Stomach smooth muscle (tissue), 2 donors: Measurements from ENCODE around the gene SLC39A3.

Experiments used
- H3K27ac ChIP-seq: one replicate; pipeline ENCODE4 v1.7.0; 2013; ENCODE audit warnings: mild to moderate bottlenecking, low read length, inconsistent platforms
- H3K27me3 ChIP-seq, 2 donors: one replicate each; pipeline ENCODE4 v1.7.0; 2013; ENCODE audit warnings: low read length in 2 of 2; ENCODE audit not compliant: insufficient read depth in 2 of 2, control insufficient read depth in 1 of 2
- H3K36me3 ChIP-seq, 2 donors: one replicate each; pipeline ENCODE4 v1.7.0; 2013; ENCODE audit warnings: low read length in 2 of 2; ENCODE audit not compliant: control insufficient read depth in 2 of 2, insufficient read depth in 2 of 2
- H3K4me1 ChIP-seq: one replicate; pipeline ENCODE4 v1.7.0; 2013; ENCODE audit warnings: low read length; ENCODE audit not compliant: control insufficient read depth, insufficient read depth
- H3K4me3 ChIP-seq, 2 donors: one replicate each; pipeline ENCODE4 v1.7.0; 2013; ENCODE audit warnings: low read length in 2 of 2
- H3K9ac ChIP-seq, 2 donors: one replicate each; pipeline ENCODE4 v1.7.0; 2013; ENCODE audit warnings: low read length in 2 of 2, mild to moderate bottlenecking in 1 of 2
- H3K9me3 ChIP-seq, 2 donors: one replicate each; pipeline ENCODE4 v1.7.0; 2013; ENCODE audit warnings: low read length in 2 of 2; ENCODE audit not compliant: control insufficient read depth in 2 of 2
- donor health status: healthy.
- donor health status: Pancreatic carcinoma.

SLC39A3 gene

GRCh38 chr19:2767688-2768087 lies 27.9 kb upstream of the SLC39A3 start:
- Histone ChIP-seq H3K9me3 (no peaks in the 10 kb centered on the region), H3K4me1 (peaks cover 25% of the 10 kb centered on the region), H3K27me3 (no peaks in the 10 kb centered on the region), H3K36me3 (peaks cover 28 to 44% of the 10 kb centered on the region in 2 donors), H3K27ac (no peak overlapping the region), H3K9ac (no peak overlapping the region), H3K4me3 (no peak overlapping the region)

GRCh38 chr19:2766594-2767372 lies 27.0 kb upstream of the SLC39A3 start:
- Histone ChIP-seq H3K36me3 (peaks cover 38 to 49% of the 10 kb centered on the region in 2 donors), H3K9ac (no peak overlapping the region), H3K27ac (no peak overlapping the region), H3K4me1 (peaks cover 21% of the 10 kb centered on the region), H3K4me3 (no peak overlapping the region), H3K27me3 (no peaks in the 10 kb centered on the region), H3K9me3 (no peaks in the 10 kb centered on the region)

- no peak overlapping the region for H3K4me3 ChIP-seq
- no peaks in the 10 kb centered on the region for H3K9me3 ChIP-seq
- no peak overlapping the region for H3K27ac ChIP-seq
- H3K27me3 ChIP-seq: no peaks in the 10 kb centered on the region
- peaks cover 41 to 55% of the 10 kb centered on the region in 2 donors for H3K36me3 ChIP-seq
- peaks cover 12% of the 10 kb centered on the region for H3K4me1 ChIP-seq
- H3K9ac ChIP-seq: no peak overlapping the region
These were observed 25.6 kb upstream of the SLC39A3 start for GRCh38 chr19:2765376-2765775.

GRCh38 chr19:2764945-2765344 lies 25.1 kb upstream of the SLC39A3 start:
- Histone ChIP-seq H3K9ac (no peak overlapping the region), H3K9me3 (no peaks in the 10 kb centered on the region), H3K27me3 (no peaks in the 10 kb centered on the region), H3K36me3 (peaks cover 42 to 55% of the 10 kb centered on the region in 2 donors), H3K4me3 (no peak overlapping the region), H3K4me1 (peaks cover 7% of the 10 kb centered on the region), H3K27ac (no peak overlapping the region)

- Histone ChIP-seq H3K9ac (no peak overlapping the region), H3K27ac (no peak overlapping the region), H3K9me3 (no peaks in the 10 kb centered on the region), H3K27me3 (no peaks in the 10 kb centered on the region), H3K4me1 (peaks cover 2% of the 10 kb centered on the region), H3K4me3 (no peak overlapping the region), H3K36me3 (peaks cover 49 to 58% of the 10 kb centered on the region in 2 donors)
These were observed 23.9 kb upstream of the SLC39A3 start for GRCh38 chr19:2763687-2764086.

GRCh38 chr19:2762783-2763496 lies 23.1 kb upstream of the SLC39A3 start:
- Histone ChIP-seq H3K27me3 (no peaks in the 10 kb centered on the region), H3K4me3 (no peak overlapping the region), H3K4me1 (no peaks in the 10 kb centered on the region), H3K36me3 (peaks cover 51 to 55% of the 10 kb centered on the region in 2 donors), H3K27ac (no peak overlapping the region), H3K9ac (no peak overlapping the region), H3K9me3 (no peaks in the 10 kb centered on the region)

- Histone ChIP-seq H3K4me1 (no peaks in the 10 kb centered on the region), H3K27me3 (no peaks in the 10 kb centered on the region), H3K27ac (no peak overlapping the region), H3K36me3 (peaks cover 50 to 51% of the 10 kb centered on the region in 2 donors), H3K4me3 (no peak overlapping the region), H3K9me3 (no peaks in the 10 kb centered on the region), H3K9ac (no peak overlapping the region)
These were observed 22.3 kb upstream of the SLC39A3 start for GRCh38 chr19:2761876-2762782.

- Histone ChIP-seq H3K4me3 (no peak overlapping the region), H3K27me3 (no peaks in the 10 kb centered on the region)
These were observed 21.5 kb upstream of the SLC39A3 start for GRCh38 chr19:2761309-2761677.

GRCh38 chr19:2759965-2760364 lies 20.1 kb upstream of the SLC39A3 start:
- Histone ChIP-seq H3K36me3 (peaks cover 40 to 46% of the 10 kb centered on the region in 2 donors), H3K4me3 (no peak overlapping the region), H3K9me3 (no peaks in the 10 kb centered on the region), H3K9ac (no peak overlapping the region), H3K27me3 (no peaks in the 10 kb centered on the region), H3K4me1 (no peaks in the 10 kb centered on the region), H3K27ac (no peak overlapping the region)

More at GRCh38 chr19:2761309-2761677, 21.5 kb upstream of the SLC39A3 start:
- peaks cover 46 to 47% of the 10 kb centered on the region in 2 donors for H3K36me3 ChIP-seq
- H3K4me1 ChIP-seq: no peaks in the 10 kb centered on the region
- no peaks in the 10 kb centered on the region for H3K9me3 ChIP-seq
- no peak overlapping the region for H3K27ac ChIP-seq
- no peak overlapping the region for H3K9ac ChIP-seq

- H3K9ac ChIP-seq: no peak overlapping the region
- H3K4me3 ChIP-seq: no peak overlapping the region
- peaks cover 35 to 46% of the 10 kb centered on the region in 2 donors for H3K36me3 ChIP-seq
- no peaks in the 10 kb centered on the region for H3K4me1 ChIP-seq
- H3K27ac ChIP-seq: no peak overlapping the region
- no peaks in the 10 kb centered on the region for H3K9me3 ChIP-seq
- no peaks in the 10 kb centered on the region for H3K27me3 ChIP-seq
These were observed 19.5 kb upstream of the SLC39A3 start for GRCh38 chr19:2759362-2759761.
